HepG2 (cell line): ENCODE results near the gene NXPH1. TPM values are rescaled to one million over a fixed set of nuclear protein-coding genes. Genes with fewer than 3 reads are reported as not detected.

Source experiments
- ATAC-seq: fragments of 200-7000 bp; cut with Tn5 transposase; 3 replicates; pipeline ENCODE4 v1.9.1; 2020; ENCODE audit warnings: mild to moderate bottlenecking, moderate library complexity
- BruUV-seq: library from RNA; stranded (reverse); fragments of 400-500 nt; replicated peaks from 2 replicates; lab custom pipeline; 2021; lab: Mats Ljungman, UMichigan
- CTCF ChIA-PET: fragments of 300-600 bp; formaldehyde crosslinking; extraction: SDS; loops from one replicate; lab custom pipeline; 2021; ENCODE audit warnings: low total read pairs, inconsistent platforms, low intra/inter-chr PET ratio; lab: Yijun Ruan, JAX
- POLR2A ChIA-PET: fragments of 350-600 bp; sonication (Branson Sonifier 250); formaldehyde crosslinking; loops from one replicate; lab custom pipeline; 2020; ENCODE audit warnings: antibody characterized with exemption, inconsistent platforms; lab: Yijun Ruan, JAX
- DNase-seq: peaks from one replicate; pipeline ENCODE4 v3.0.0-alpha.2; 2015; ENCODE audit warnings: low spot score
- FAIRE-seq: peaks from 3 replicates; lab custom pipeline; 2011; peaks lifted over from hg19 to GRCh38; lab: Jason Lieb, UNC
- H2AFZ ChIP-seq: one replicate; pipeline ENCODE4 v1.6.1; 2011; ENCODE audit warnings: low read length, inconsistent platforms
- H3K27ac ChIP-seq: fragments of 300-600 bp; 3 replicates; pipeline ENCODE4 v1.8.0; 2011; ENCODE audit warnings: mixed run types, mild to moderate bottlenecking, mixed read lengths, low read length, inconsistent platforms; ENCODE audit not compliant: insufficient read depth; ENCODE audit errors: extremely low read length
- H3K27me3 ChIP-seq, 2 experiments: fragments of 200-600 bp in 1 of 2; 2 replicates in 1 of 2; 3 replicates in 1 of 2; pipeline versions ENCODE4 v1.6.0 to v1.8.0; 2011; ENCODE audit warnings: low read length in 2 of 2, mild to moderate bottlenecking in 2 of 2, moderate library complexity in 2 of 2, inconsistent platforms in 1 of 2; ENCODE audit not compliant: insufficient read depth in 2 of 2, control insufficient read depth in 1 of 2
- H3K36me3 ChIP-seq, 2 experiments: fragments of 200-600 bp in 1 of 2; replicated peaks in 1 of 2; 2 replicates in 1 of 2; 3 replicates in 1 of 2; pipeline versions ENCODE4 v1.5.1 to v1.8.0; 2011; ENCODE audit warnings: low read length in 2 of 2, inconsistent platforms in 1 of 2; ENCODE audit not compliant: insufficient read depth in 2 of 2, control insufficient read depth in 1 of 2
- H3K4me1 ChIP-seq: 2 replicates; pipeline ENCODE4 v1.5.1; 2012; ENCODE audit warnings: low read length, inconsistent platforms; ENCODE audit not compliant: insufficient read depth
- H3K4me2 ChIP-seq: 2 replicates; pipeline ENCODE4 v1.6.0; 2011; ENCODE audit warnings: low read depth, low read length, inconsistent platforms
- H3K4me3 ChIP-seq, 3 experiments: fragments of 200-600 bp in 1 of 3; sonication (generic), shearing (Covaris generic) in 1 of 3; replicated peaks in 1 of 3; 2 replicates each; pipeline ENCODE4 v1.5.1; 2011 to 2016; ENCODE audit warnings: low read length in 3 of 3, inconsistent platforms in 2 of 3, low read depth in 2 of 3, mild to moderate bottlenecking in 2 of 3, control low read depth in 1 of 3, mixed read lengths in 1 of 3; ENCODE audit not compliant: insufficient read depth in 1 of 3
- H3K79me2 ChIP-seq: one replicate; pipeline ENCODE4 v1.6.1; 2011; ENCODE audit warnings: low read length, inconsistent platforms; ENCODE audit not compliant: insufficient read depth
- H3K9ac ChIP-seq: 2 replicates; pipeline ENCODE4 v1.6.0; 2011; ENCODE audit warnings: mild to moderate bottlenecking, low read depth, low read length, inconsistent platforms; ENCODE audit not compliant: insufficient read depth
- H3K9me3 ChIP-seq: 2 replicates; pipeline ENCODE4 v1.5.1; 2012; ENCODE audit warnings: mild to moderate bottlenecking, low read length
- H4K20me1 ChIP-seq: 2 replicates; pipeline ENCODE4 v1.6.0; 2011; ENCODE audit warnings: inconsistent platforms, mild to moderate bottlenecking, low read length, moderate library complexity; ENCODE audit not compliant: insufficient read depth
- ARID2 ChIP-seq: sonication (generic); formaldehyde crosslinking; IDR thresholded peaks from 2 replicates; pipeline ENCODE4 v1.8.1; 2022; ENCODE audit warnings: mild to moderate bottlenecking, missing genetic modification reagents, borderline replicate concordance
- SMAD1 ChIP-seq: sonication (generic); formaldehyde crosslinking; IDR thresholded peaks from 2 replicates; pipeline ENCODE4 v1.4.0; 2020; ENCODE audit warnings: missing genetic modification reagents, low read depth, mild to moderate bottlenecking, borderline replicate concordance
- ZFP82 ChIP-seq: sonication (generic); formaldehyde crosslinking; IDR thresholded peaks from 2 replicates; pipeline ENCODE4 v1.5.1; 2020; ENCODE audit warnings: mild to moderate bottlenecking, missing genetic modification reagents, borderline replicate concordance
- ZNF746 ChIP-seq: sonication (generic); formaldehyde crosslinking; IDR thresholded peaks from 2 replicates; pipeline ENCODE4 v1.8.0; 2022; ENCODE audit warnings: mild to moderate bottlenecking, missing genetic modification reagents
- WGBS: methylation state at CpG from one replicate; pipeline ENCODE4 v1.1.6; 2017; ENCODE audit warnings: low lambda C conversion rate; 5-methylcytosine and 5-hydroxymethylcytosine counted together
- in situ Hi-C: cut with HindIII; loops from 2 replicates; pipeline ENCODE4 v1.10.0; 2017; ENCODE audit warnings: low pct_unique_long_range_greater_than_20kb; ENCODE audit not compliant: extremely low pct_ligation_motif_present
- intact Hi-C: fragments of 100-400 bp; cut with micrococcal nuclease; formaldehyde crosslinking; loops from one replicate; pipeline ENCODE4 v1.10.0; 2022; ENCODE audit not compliant: unreplicated experiment
- polyA plus RNA-seq, 8 experiments: library from polyadenylated mRNA; depleted of rRNA in 3 of 8; stranded (reverse) in 7 of 8; unstranded in 1 of 8; fragments of >200 nt; fragmentation: Illumina TruSeq in 4 of 8; extraction: Trizol in 4 of 8; gene quantifications; 2 replicates each; pipeline versions ENCODE4 v1.2.1 to v1.2.3, GENCODE V29; 2011 to 2016; ENCODE audit warnings: low read depth in 4 of 8, missing spikeins in 1 of 8, mixed read lengths in 1 of 8; ENCODE audit not compliant: insufficient read depth in 1 of 8
- total RNA-seq, 5 experiments: library from RNA; depleted of rRNA; stranded (reverse); fragments of >200 nt; fragmentation: Illumina TruSeq; extraction: Trizol; gene quantifications; 2 replicates each; pipeline ENCODE4 v1.2.3, GENCODE V29; 2016; ENCODE audit warnings: low read depth in 1 of 5
- TF ChIP-seq, protein P1 (sequence below): sonication (generic); formaldehyde crosslinking; IDR thresholded peaks from 2 replicates; pipeline ENCODE4 v1.5.1; 2020; ENCODE audit warnings: mild to moderate bottlenecking, missing genetic modification reagents, borderline replicate concordance
- TF ChIP-seq, protein P2 (sequence below): sonication (generic); formaldehyde crosslinking; IDR thresholded peaks from 2 replicates; pipeline ENCODE4 v1.5.1; 2020; ENCODE audit warnings: mild to moderate bottlenecking, missing genetic modification reagents, moderate library complexity
- TF ChIP-seq, protein P3 (sequence below): sonication (generic); formaldehyde crosslinking; conservative IDR thresholded peaks from 2 replicates; pipeline ENCODE4 v1.8.0; 2022; ENCODE audit warnings: missing genetic modification reagents
- TF ChIP-seq, protein P4 (sequence below): sonication (generic); formaldehyde crosslinking; IDR thresholded peaks from 2 replicates; pipeline ENCODE4 v1.4.0; 2020; ENCODE audit warnings: mild to moderate bottlenecking, low read depth, missing genetic modification reagents

The NXPH1 gene
- total and polyA plus RNA-seq, 2 of the 13 experiments (the other 11 are each of a cell fraction or from before 2014, with no cell fraction given), result not detected

DNA sequence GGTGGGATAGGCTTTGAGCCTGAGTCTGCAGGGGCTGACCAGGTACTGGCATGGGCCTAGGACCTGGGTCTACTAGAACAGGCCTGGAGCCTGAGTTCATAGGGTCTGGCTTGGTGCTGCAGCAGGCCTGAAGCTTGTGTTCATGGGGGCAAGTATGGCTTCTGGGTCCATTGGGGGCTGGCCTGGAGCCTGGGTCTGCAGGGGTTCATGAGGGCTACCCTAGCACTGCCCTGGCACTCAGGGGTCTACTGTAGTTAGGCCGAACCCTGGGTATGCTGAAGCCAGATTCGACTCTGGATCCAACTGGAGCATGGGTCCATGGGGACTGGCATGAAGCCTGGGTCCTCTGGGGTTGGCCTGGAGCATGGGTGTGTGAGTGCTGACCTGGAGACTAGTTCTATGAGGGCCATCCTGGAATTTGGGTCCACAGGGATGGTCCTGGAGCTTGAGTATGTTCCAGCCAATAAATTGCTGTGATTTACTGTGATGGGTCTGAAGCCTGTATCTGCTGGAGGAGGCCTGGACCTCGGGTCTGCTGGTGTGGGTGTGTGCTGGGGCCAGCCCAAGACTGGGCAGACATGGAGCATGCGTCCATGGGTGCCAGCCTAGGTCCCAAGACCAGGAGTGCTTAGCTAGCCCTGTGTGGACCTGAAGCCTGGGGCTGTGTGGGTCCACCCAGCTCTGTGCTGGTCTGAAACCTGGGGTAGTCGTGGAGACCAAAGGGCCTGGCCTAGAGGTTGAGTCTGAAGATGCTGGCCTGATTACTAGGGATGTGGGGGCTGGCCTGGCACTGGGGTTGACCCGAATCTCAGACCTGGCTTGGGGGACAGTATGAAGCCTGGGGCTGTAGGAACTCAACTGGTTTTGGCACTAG lies 235.5 kb downstream of the NXPH1 start:
- Histone ChIP-seq H3K36me3 (no peaks in the 10 kb centered on the region), H3K27ac (no peak overlapping the region), H3K27me3 (no peaks in the 10 kb centered on the region), H3K4me2 (no peak overlapping the region), H2AFZ (no peak overlapping the region), H3K79me2 (no peaks in the 10 kb centered on the region), H3K4me1 (no peaks in the 10 kb centered on the region), H3K9me3 (peaks cover 45% of the 10 kb centered on the region), H3K4me3 (no peak overlapping the region), H3K9ac (no peak overlapping the region), H4K20me1 (no peaks in the 10 kb centered on the region)
- no peak for DNase-seq
- no peak for ATAC-seq
- intact Hi-C loops (no loop called here), in situ Hi-C loops (no loop called here)
- ChIA-PET POLR2A (no interaction called here), CTCF (no interaction called here)
- WGBS, result 14% methylated on average over 4 of the region's 6 CpGs
- BruUV-seq, result no TSS peak
- no peak for FAIRE-seq
- TF ChIP-seq ZNF746 (CRISPR knock-in tag) (no peak), ZFP82 (no peak), ARID2 (CRISPR knock-in tag) (no peak), SMAD1 (CRISPR knock-in tag) (no peak)
- TF ChIP-seq, protein P1, sequence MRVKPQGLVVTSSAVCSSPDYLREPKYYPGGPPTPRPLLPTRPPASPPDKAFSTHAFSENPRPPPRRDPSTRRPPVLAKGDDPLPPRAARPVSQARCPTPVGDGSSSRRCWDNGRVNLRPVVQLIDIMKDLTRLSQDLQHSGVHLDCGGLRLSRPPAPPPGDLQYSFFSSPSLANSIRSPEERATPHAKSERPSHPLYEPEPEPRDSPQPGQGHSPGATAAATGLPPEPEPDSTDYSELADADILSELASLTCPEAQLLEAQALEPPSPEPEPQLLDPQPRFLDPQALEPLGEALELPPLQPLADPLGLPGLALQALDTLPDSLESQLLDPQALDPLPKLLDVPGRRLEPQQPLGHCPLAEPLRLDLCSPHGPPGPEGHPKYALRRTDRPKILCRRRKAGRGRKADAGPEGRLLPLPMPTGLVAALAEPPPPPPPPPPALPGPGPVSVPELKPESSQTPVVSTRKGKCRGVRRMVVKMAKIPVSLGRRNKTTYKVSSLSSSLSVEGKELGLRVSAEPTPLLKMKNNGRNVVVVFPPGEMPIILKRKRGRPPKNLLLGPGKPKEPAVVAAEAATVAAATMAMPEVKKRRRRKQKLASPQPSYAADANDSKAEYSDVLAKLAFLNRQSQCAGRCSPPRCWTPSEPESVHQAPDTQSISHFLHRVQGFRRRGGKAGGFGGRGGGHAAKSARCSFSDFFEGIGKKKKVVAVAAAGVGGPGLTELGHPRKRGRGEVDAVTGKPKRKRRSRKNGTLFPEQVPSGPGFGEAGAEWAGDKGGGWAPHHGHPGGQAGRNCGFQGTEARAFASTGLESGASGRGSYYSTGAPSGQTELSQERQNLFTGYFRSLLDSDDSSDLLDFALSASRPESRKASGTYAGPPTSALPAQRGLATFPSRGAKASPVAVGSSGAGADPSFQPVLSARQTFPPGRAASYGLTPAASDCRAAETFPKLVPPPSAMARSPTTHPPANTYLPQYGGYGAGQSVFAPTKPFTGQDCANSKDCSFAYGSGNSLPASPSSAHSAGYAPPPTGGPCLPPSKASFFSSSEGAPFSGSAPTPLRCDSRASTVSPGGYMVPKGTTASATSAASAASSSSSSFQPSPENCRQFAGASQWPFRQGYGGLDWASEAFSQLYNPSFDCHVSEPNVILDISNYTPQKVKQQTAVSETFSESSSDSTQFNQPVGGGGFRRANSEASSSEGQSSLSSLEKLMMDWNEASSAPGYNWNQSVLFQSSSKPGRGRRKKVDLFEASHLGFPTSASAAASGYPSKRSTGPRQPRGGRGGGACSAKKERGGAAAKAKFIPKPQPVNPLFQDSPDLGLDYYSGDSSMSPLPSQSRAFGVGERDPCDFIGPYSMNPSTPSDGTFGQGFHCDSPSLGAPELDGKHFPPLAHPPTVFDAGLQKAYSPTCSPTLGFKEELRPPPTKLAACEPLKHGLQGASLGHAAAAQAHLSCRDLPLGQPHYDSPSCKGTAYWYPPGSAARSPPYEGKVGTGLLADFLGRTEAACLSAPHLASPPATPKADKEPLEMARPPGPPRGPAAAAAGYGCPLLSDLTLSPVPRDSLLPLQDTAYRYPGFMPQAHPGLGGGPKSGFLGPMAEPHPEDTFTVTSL (CRISPR knock-in tag), result no peak
- TF ChIP-seq, protein P2, sequence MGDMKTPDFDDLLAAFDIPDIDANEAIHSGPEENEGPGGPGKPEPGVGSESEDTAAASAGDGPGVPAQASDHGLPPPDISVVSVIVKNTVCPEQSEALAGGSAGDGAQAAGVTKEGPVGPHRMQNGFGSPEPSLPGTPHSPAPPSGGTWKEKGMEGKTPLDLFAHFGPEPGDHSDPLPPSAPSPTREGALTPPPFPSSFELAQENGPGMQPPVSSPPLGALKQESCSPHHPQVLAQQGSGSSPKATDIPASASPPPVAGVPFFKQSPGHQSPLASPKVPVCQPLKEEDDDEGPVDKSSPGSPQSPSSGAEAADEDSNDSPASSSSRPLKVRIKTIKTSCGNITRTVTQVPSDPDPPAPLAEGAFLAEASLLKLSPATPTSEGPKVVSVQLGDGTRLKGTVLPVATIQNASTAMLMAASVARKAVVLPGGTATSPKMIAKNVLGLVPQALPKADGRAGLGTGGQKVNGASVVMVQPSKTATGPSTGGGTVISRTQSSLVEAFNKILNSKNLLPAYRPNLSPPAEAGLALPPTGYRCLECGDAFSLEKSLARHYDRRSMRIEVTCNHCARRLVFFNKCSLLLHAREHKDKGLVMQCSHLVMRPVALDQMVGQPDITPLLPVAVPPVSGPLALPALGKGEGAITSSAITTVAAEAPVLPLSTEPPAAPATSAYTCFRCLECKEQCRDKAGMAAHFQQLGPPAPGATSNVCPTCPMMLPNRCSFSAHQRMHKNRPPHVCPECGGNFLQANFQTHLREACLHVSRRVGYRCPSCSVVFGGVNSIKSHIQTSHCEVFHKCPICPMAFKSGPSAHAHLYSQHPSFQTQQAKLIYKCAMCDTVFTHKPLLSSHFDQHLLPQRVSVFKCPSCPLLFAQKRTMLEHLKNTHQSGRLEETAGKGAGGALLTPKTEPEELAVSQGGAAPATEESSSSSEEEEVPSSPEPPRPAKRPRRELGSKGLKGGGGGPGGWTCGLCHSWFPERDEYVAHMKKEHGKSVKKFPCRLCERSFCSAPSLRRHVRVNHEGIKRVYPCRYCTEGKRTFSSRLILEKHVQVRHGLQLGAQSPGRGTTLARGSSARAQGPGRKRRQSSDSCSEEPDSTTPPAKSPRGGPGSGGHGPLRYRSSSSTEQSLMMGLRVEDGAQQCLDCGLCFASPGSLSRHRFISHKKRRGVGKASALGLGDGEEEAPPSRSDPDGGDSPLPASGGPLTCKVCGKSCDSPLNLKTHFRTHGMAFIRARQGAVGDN (CRISPR knock-in tag), result no peak
- TF ChIP-seq, protein P3, sequence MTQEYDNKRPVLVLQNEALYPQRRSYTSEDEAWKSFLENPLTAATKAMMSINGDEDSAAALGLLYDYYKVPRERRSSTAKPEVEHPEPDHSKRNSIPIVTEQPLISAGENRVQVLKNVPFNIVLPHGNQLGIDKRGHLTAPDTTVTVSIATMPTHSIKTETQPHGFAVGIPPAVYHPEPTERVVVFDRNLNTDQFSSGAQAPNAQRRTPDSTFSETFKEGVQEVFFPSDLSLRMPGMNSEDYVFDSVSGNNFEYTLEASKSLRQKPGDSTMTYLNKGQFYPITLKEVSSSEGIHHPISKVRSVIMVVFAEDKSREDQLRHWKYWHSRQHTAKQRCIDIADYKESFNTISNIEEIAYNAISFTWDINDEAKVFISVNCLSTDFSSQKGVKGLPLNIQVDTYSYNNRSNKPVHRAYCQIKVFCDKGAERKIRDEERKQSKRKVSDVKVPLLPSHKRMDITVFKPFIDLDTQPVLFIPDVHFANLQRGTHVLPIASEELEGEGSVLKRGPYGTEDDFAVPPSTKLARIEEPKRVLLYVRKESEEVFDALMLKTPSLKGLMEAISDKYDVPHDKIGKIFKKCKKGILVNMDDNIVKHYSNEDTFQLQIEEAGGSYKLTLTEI (CRISPR knock-in tag), result no peak
- TF ChIP-seq, protein P4, sequence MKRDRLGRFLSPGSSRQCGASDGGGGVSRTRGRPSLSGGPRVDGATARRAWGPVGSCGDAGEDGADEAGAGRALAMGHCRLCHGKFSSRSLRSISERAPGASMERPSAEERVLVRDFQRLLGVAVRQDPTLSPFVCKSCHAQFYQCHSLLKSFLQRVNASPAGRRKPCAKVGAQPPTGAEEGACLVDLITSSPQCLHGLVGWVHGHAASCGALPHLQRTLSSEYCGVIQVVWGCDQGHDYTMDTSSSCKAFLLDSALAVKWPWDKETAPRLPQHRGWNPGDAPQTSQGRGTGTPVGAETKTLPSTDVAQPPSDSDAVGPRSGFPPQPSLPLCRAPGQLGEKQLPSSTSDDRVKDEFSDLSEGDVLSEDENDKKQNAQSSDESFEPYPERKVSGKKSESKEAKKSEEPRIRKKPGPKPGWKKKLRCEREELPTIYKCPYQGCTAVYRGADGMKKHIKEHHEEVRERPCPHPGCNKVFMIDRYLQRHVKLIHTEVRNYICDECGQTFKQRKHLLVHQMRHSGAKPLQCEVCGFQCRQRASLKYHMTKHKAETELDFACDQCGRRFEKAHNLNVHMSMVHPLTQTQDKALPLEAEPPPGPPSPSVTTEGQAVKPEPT (CRISPR knock-in tag), result no peak
